GF-D8 (cell line): Measurements from ENCODE around the gene PTCH1.
A peak's percentile ranks its signal among the peaks of the same experiment; 100 is the strongest.

Experiments used
- DNase-seq: peaks from one replicate; lab custom pipeline; 2025; lab: John Stamatoyannopoulos, UW

Gene PTCH1

GRCh38 chr9:95462249-95463147 lies 54.3 kb downstream of the PTCH1 start:
- peak; percentile 98 for DNase-seq

GRCh38 chr9:95461448-95462248 lies 55.1 kb downstream of the PTCH1 start:
- no peak for DNase-seq

DNA sequence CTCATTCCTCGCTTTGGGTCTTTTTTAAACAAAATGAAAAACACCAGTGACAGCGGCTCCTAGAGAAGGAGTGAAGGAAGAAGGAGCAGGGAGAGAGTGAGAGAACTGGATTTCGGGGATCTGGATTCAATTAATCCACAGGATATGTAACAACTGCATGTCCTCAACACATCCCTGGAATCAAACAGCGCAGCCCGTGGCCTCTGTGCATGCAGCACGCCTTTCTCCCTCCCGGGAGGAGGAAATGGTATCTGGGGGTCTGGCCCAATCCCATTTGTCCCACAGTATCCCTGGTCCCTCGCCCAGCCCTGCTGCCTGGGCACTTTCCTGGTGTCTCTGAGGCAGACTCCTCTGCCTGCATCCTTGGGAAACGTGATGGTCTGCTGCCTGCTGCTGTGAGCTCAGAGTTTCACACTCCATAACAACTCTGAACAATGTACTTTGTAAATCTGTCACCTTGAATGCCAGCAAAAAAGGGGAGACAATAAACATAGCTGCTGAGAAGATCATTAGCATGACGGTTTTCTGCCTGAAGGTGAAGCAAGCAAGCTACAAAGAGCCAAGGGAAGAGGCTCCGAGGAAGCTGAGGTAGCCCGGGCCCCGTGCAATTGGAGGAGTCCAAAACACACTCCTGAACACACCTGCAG lies 56.1 kb downstream of the PTCH1 start:
- DNase-seq = no peak

DNA sequence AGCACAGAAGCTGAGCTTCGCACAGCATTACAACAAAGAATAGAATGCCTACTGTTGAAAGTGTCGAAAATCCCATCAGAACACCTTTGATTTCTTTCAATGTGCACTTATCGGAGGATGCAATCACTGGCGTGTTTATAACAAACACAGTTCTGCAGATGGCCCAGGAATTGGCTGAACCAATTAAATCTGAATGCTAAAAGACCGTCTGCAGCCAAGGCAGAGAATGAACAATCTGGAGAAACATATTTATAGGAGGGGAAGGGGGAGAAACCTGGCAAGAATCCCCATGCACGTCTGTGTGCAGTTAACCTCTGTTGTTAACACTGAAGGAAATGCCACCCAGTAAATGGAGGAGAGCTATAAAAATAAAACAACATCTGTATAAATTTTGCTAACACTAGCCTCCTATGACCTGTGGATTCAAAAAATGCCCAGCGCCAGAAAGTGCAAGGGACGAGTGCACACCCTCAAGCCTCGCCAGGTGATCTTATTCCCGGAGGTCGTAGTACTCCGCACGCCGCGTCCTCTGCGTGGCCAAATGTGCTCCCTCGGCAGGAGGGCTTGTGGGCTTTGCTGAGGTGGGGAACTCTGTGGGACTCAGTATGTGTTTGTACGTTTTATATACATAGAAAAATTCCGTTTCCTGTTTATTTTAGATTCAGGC lies 56.8 kb downstream of the PTCH1 start:
- DNase-seq = no peak

DNA sequence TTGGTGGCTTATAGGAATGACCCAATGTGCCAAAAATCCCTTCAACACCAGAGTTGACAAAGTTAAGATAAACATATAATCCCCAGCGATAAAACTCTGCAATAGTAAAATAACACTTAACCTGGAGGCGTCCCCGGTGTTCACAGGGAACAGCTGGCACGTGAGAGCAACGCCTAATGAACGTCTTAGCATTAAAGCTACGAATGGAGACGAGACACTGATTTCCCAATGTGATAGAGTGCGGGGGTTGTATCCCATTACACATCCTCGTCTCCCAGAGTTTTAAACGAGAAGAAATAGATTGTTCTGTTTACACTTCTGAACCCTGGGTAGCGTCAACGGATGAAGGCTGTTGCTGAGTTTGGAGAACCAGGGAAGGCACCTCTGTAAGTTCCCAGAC lies 57.6 kb downstream of the PTCH1 start:
- DNase-seq = no peak

GRCh38 chr9:95458666-95459065 lies 58.1 kb downstream of the PTCH1 start:
- DNase-seq = no peak

DNA sequence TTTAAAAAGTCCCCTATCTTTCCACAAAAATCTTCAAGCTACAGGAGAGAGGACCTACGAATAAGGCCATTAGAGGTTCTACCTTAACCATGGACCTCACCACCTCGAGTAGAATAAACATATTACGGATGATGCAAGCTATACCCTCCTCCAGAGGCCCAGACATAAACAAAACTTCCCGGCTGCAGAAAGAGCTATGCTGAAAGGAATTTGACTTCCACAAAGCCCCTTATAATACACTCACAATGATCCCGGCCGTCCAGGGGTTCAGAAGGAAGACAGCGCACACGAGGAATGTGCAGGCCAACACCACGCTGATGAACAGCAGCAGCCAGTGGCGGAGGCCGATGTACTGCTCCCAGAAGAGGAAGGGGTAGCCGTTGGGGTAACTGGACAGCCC lies 59.0 kb downstream of the PTCH1 start:
- DNase-seq = no peak

DNA sequence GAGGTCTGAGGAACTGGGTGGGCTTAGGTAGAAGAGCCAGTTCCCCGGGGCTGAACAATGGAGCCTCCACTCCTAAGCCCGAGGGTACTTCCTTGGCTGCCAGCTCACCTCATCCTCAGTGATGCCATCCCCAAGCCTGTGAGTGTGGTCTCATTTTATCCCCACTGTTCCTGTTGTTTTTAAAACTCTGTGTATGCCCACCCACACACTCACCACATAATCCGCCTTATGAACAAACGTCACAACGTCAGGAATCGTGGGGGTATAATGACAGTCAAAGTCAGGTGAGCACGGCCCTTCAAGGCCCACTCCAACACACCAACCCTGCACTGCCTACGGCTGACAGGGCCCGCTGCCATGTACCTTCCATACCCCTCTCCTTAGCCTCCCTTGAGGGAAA lies 61.1 kb downstream of the PTCH1 start:
- no peak for DNase-seq

DNA sequence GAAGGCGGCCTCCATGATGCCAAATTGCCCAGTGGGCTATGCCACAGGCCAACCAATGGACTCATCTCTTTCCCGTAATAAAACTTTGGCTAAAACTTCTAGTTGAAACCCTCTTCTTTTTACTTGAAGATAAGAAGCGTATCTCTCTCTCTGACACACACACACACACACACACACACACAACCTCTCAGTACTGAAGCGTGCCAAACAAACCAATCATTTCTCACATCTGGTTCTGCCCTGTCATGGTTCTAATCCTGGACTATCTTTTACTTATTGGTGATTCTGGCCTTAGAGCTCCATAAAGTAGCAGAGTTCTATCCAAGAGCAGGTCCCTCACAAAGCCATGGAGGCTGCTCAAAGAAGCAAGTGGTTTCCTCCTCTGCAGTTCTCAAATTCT lies 64.6 kb downstream of the PTCH1 start:
- no peak for DNase-seq

- DNase-seq = no peak
Observed at GRCh38 chr9:95451065-95451426, 65.7 kb downstream of the PTCH1 start.

GRCh38 chr9:95450171-95451064 lies 66.4 kb downstream of the PTCH1 start:
- DNase-seq = no peak

- no peak for DNase-seq
Observed at GRCh38 chr9:95449016-95449415, 67.8 kb downstream of the PTCH1 start.

GRCh38 chr9:95447660-95448420 lies 68.9 kb downstream of the PTCH1 start:
- no peak for DNase-seq

DNA sequence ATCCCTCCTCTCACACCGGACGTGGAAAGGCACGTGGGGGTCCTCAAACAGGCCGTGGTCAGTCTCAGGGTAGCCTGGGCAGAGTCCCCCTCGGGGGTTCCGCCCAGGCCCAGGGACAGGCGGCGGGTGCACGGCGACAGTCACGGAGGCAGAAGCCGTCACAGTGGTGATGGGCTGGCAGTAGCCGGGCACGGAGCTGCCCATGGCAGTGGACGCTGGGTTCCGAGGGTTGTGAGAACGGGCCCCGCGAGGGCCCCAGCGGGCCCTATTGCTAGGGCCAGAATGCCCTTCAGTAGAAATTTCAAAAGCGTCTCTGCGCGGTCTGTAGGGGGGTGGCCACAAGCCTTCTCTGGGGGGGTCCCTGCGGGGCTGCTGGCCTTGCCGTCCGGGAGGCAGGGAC lies 69.8 kb downstream of the PTCH1 start:
- DNase-seq = no peak

GRCh38 chr9:95446259-95446658 lies 70.5 kb downstream of the PTCH1 start:
- DNase-seq = no peak

DNA sequence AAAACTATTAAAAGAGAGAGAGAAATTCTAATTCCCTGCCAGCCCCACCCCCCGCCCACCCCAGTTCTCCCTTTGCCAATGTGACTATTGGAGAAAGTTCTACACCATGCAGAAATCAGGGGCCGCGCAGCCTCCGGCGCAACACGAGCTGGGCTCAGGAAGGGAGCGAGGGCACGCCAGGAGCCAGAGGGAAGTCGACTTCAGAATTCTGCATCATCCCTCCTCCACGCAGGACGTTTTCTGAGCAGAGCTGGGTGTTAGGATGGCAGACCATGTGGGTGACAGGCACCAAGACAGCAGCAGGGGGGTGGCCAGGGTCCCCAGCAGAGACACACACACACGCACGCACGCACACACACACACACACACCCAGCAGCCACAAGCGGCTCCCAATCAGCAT lies 72.6 kb downstream of the PTCH1 start:
- DNase-seq = no peak

DNA sequence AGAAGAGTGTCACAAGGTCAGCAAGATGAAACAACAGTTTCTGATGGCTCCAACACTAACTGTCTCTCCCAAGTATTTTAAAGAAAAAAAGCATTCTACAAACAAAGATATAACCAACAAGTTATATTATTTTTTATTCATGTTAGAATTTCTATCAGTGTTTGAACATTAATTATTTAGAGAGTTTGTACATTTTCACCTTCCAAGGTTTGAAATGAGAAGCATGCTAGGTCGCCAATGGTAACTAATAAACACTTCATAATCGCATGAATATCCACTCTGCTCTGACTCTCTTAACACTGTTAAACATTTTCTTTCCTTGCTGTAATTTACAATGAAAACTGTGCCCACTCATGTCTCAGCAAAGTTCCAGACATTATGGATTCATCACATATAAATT lies 73.5 kb downstream of the PTCH1 start:
- no peak for DNase-seq

GRCh38 chr9:95441081-95441480 lies 75.7 kb downstream of the PTCH1 start:
- no peak for DNase-seq

GRCh38 chr9:95440447-95440846 lies 76.3 kb downstream of the PTCH1 start:
- DNase-seq = no peak

- no peak for DNase-seq
Observed at GRCh38 chr9:95438561-95439357, 78.0 kb downstream of the PTCH1 start.
